Measurements from ENCODE around the gene MVD.

GRCh38 chr16:88616736-88617135, 46.2 kb downstream of the MVD start:
- TF ChIP-seq POLR2A (IDR thresholded peaks at IDR 0.05) (no peak), CTCF (IDR thresholded peaks at IDR 0.05) (no peak)
